Left colon (tissue), 2 donors: Measurements from ENCODE around the gene AAR2. TPM values are rescaled to one million over a fixed set of nuclear protein-coding genes. Genes with fewer than 3 reads are reported as not detected.

Experiments used
- ATAC-seq: fragments of 200-7000 bp; cut with Tn5 transposase; one replicate; pipeline ENCODE4 v1.9.1; 2020; ENCODE audit warnings: mild to moderate bottlenecking, moderate library complexity
- DNase-seq, 2 donors: peaks; one replicate each; pipeline ENCODE4 v3.0.0-alpha.2; 2020
- intact Hi-C, 2 donors: fragments of 100-400 bp; cut with DNase I in 1 of 2; cut with micrococcal nuclease in 1 of 2; formaldehyde crosslinking; loops; one replicate each; pipeline versions ENCODE4 v1.11.2 to v1.14.0; 2022; cut with DNase I, micrococcal nuclease
- total RNA-seq, 2 donors: library from RNA; stranded (reverse); fragmentation: NEBNext Ultra II Directional; extraction: Animal tissue kit (Norgen Biotek cat#: 25700); gene quantifications; one replicate each; pipeline ENCODE4 v1.2.1, GENCODE V29; 2021
- donor health status: DM: no; HTN: no; CAD: no.
- donor health status: DM: yes; HTN: yes; CAD: no.

AAR2 gene
- total RNA-seq, 2 donors from 2014 or later = 16.7 to 19.3 TPM

- ATAC-seq (no peak), DNase-seq (no peak)
- intact Hi-C loops = no loop called here
Measured at GRCh38 chr20:36303831-36304230, 67.6 kb downstream of the AAR2 start.

- DNase-seq = no peak
- ATAC-seq = no peak
- intact Hi-C loops = no loop called here
Measured at GRCh38 chr20:36304786-36305495, 68.7 kb downstream of the AAR2 start.

DNA sequence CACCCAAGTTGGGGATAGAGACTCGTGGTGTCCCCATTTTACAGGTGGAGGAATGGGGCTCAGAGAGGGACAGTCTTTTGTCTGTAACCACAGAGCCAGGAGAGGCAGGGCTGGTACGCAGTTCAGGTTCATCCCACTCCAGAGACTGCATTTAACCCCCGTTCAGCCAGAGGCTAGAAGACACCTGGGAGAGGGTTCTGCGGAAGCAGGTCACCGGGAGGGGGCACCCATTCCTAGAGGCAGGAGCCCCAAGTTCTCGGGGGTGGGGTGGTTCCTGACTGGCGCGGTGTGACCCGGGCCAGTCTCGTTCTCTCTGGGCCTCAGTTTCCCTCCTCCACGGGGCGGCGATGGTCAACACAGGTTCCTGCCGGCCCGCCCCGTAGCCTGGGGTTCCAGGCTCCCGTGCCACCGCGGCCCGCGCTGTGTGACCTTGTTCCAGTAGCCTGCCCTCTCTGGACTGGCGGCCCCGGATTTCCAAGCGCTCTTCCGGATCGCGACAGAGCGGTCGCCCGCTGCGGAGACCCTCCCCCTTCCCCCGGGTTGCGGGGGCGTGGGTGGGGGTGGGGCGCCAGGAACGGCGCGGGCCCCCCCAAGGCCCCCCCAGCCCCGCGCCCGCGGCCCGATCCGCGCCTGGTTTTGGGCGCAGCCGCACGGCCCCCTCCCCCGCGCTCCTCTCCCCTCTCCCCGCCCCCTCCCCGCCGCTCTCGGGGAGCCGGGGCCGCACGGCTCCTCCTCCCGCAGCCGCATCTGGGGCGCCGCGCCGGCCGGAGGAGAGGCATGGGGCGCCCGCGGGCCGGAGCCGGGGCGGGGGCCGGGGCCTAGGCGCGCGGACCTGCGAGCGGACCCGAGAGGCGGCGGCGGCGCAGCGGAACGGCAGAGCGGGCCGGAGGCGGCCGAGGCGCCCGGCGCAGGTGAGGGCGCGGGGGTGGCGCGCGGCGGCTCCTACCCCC, 69.6 kb downstream of the AAR2 start, which contains the start of gene DLGAP4:
Gene DLGAP4 (plus strand): TSS at position 738 of the 950 bp plus-strand sequence. CDS start 125,379 bp downstream, outside the sequence.
- intact Hi-C loops = no loop called here
- ATAC-seq = no peak
- no peak for DNase-seq

Other genes with a start within 250 kb of the AAR2 start
- gene EPB41L1, start 81.7 kb upstream of the AAR2 start, total RNA-seq = 10 to 100 TPM; 60.6 to 63.1 TPM
- 10 to 100 TPM; 39.2 to 47.4 TPM for gene DLGAP4, start 69.9 kb downstream of the AAR2 start, total RNA-seq